K562 (cell line): ENCODE data around the gene HDAC9. TPM values are rescaled to one million over a fixed set of nuclear protein-coding genes. Genes with fewer than 3 reads are reported as not detected.

Source experiments
- BRD9 ChIP-seq: fragments of 450-650 bp; IDR thresholded peaks from 2 replicates; pipeline ENCODE4 v1.6.1; 2018; ENCODE audit warnings: low read depth; ENCODE audit not compliant: partially characterized antibody
- IRF2 ChIP-seq: sonication (generic); formaldehyde crosslinking; IDR thresholded peaks from 2 replicates; pipeline ENCODE4 v1.8.1; 2022; ENCODE audit warnings: mild to moderate bottlenecking, missing genetic modification reagents
- KDM2B ChIP-seq: fragments of 250-450 bp; sonication (Bioruptor Pico); IDR thresholded peaks from 2 replicates; pipeline ENCODE4 v1.8.0; 2021; ENCODE audit warnings: mild to moderate bottlenecking, moderate library complexity
- NCOA4 ChIP-seq: fragments of 450-650 bp; IDR thresholded peaks from 2 replicates; pipeline ENCODE4 v1.6.1; 2018; ENCODE audit warnings: mild to moderate bottlenecking; ENCODE audit not compliant: partially characterized antibody
- NR1H2 ChIP-seq: sonication (generic); formaldehyde crosslinking; IDR thresholded peaks from 2 replicates; pipeline ENCODE4 v1.4.0; 2020; ENCODE audit warnings: mild to moderate bottlenecking, missing genetic modification reagents
- RBFOX2 ChIP-seq: fragments of 200-400 bp; formaldehyde crosslinking; IDR thresholded peaks from 2 replicates; pipeline ENCODE4 v1.6.1; 2017; ENCODE audit warnings: low read depth, mild to moderate bottlenecking, low read length, moderate library complexity
- RERE ChIP-seq: sonication (generic); formaldehyde crosslinking; IDR thresholded peaks from 2 replicates; pipeline ENCODE4 v1.8.0; 2023; ENCODE audit warnings: missing genetic modification reagents, mild to moderate bottlenecking, borderline replicate concordance
- RNF219 ChIP-seq: fragments of 250-450 bp; sonication (Bioruptor Pico); IDR thresholded peaks from 2 replicates; pipeline ENCODE4 v1.5.0; 2022; ENCODE audit warnings: mild to moderate bottlenecking
- SP1 ChIP-seq: sonication (generic); formaldehyde crosslinking; IDR thresholded peaks from 2 replicates; pipeline ENCODE4 v1.8.1; 2022; ENCODE audit warnings: mild to moderate bottlenecking, missing genetic modification reagents
- SRSF7 ChIP-seq: fragments of 200-400 bp; formaldehyde crosslinking; optimal IDR thresholded peaks from 2 replicates; pipeline ENCODE3; 2017; ENCODE audit warnings: mild to moderate bottlenecking, low read depth, low read length
- polyA plus RNA-seq, 8 experiments: library from polyadenylated mRNA; depleted of rRNA in 4 of 8; stranded (reverse) in 5 of 8; unstranded in 3 of 8; fragments of >200 nt; fragmentation: Nextera tagmentation in 2 of 8; fragmentation: Illumina TruSeq in 1 of 8; extraction: Ambion mirVana in 2 of 8; extraction: Trizol in 1 of 8; gene quantifications; 2 replicates each; pipeline versions ENCODE4 v1.2.1 to v1.2.3, GENCODE V29; 2011 to 2014; ENCODE audit warnings: inconsistent platforms in 1 of 8, missing spikeins in 1 of 8
- total RNA-seq, 7 experiments: library from RNA; depleted of rRNA in 6 of 7; stranded (reverse); fragments of >200 nt in 6 of 7; fragmentation: Illumina TruSeq in 2 of 7; extraction: Trizol in 2 of 7; gene quantifications; 2 replicates each; pipeline versions ENCODE4 v1.2.1 to v1.2.3, GENCODE V29; 2011 to 2021; ENCODE audit warnings: low replicate concordance in 1 of 7
- TF ChIP-seq, protein P1 (sequence below): fragments of 250-450 bp; sonication (Bioruptor Pico); IDR thresholded peaks from 2 replicates; pipeline ENCODE4 v1.6.1; 2021; ENCODE audit warnings: mild to moderate bottlenecking
- TF ChIP-seq, protein P2 (sequence below): fragments of 250-450 bp; sonication (Bioruptor Pico); IDR thresholded peaks from 2 replicates; pipeline ENCODE4 v1.5.0; 2021; ENCODE audit warnings: mild to moderate bottlenecking, moderate library complexity

HDAC9 gene
- total and polyA plus RNA-seq, 9 of the 15 experiments (the other 6 are each of a cell fraction or from before 2014, with no cell fraction given): 0.08 to 0.91 (median 0.33) TPM

DNA sequence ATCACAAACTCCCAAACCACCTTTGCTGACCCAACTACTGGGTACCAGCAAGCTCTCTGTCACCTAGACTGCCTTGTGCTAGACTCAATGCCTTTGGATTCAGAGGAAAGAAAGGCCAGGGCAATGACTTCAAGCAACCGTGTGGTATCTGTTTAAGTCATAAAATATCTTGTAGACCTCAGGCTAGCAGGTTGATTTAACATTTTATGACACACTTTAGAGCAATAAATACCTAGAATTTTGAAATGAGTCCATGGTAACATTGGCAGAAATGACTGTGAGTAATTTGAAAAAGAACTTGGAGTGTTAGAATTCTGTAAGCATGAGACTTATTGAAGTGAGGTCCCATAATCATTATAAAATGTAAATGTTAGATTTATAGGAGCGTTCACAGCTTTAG is 534.7 kb downstream of the HDAC9 start (continued):
- TF ChIP-seq RERE (CRISPR knock-in tag) (no peak), SP1 (CRISPR knock-in tag) (no peak), RBFOX2 (no peak), RNF219 (CRISPR knock-in tag) (no peak), NCOA4 (no peak), IRF2 (CRISPR knock-in tag) (no peak), NR1H2 (no peak), SRSF7 (no peak), KDM2B (CRISPR knock-in tag) (no peak), BRD9 (no peak)
- TF ChIP-seq, protein P1, sequence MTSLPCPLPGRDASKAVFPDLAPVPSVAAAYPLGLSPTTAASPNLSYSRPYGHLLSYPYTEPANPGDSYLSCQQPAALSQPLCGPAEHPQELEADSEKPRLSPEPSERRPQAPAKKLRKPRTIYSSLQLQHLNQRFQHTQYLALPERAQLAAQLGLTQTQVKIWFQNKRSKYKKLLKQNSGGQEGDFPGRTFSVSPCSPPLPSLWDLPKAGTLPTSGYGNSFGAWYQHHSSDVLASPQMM (CRISPR knock-in tag): no peak
- TF ChIP-seq, protein P2, sequence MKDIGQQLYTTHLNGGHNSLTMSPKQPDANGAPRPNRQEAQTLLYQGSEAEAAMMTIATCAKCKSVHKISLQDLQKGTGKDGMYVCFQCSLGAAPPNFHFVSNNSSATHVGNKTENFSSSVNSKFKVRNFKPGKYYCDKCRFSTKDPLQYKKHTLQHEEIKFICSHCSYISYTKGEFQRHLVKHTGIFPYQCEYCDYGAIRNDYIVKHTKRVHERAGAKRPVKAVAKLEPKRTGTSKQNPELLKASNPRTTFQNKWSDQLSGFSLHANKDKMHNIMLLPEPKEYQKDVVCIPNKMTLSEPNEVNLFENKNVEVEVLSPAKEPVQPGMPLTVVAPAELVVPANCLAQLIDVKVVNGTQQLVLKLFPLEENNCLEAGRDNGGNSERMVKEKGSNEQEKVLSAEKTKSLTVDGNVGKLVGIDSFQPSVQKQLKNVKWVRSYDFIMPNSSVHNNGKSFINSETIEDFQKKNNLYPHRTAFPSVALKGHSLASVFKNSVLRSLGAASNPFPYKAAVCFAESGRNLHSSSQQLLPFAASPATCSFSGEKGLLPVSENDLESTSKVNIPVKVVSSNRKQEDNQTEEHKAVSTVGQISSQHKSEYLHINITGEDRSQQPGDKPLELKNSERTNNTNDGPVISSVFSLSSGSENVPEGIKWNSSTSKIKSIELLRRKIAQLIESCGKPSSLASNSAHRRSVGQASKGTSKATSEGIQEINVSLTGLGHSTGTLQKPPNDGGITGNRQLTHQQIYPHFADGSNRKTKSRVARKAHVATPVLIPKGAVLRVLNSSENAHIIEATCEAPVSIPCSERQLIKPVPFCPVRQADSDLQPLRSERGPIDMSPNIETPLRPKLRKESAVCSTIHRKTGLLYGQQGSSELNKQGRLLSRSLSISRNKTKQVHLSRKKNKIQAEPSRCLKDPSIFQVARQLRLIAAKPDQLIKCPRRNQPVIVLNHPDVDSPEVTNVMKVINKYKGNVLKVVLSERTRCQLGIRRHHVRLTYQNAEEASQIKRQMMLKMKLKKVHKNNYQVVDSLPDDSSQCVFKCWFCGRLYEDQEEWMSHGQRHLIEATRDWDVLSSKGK (CRISPR knock-in tag): no peak
